ENCODE measurements around the gene TPH2.

TPH2 gene

GRCh38 chr12:71942703-71943102, 4.1 kb downstream of the TPH2 start:
- Histone ChIP-seq H3K9me3 (ENCODE audit: control insufficient read depth, low read length) (no peaks in the 10 kb centered on the region), H3K27ac (ENCODE audit: insufficient read depth, low read depth, low read length, poor library complexity, severe bottlenecking) (no peak overlapping the region), H3K4me3 (ENCODE audit: insufficient read depth, low read depth, low read length) (no peak overlapping the region), H3K27me3 (ENCODE audit: control insufficient read depth, insufficient read depth, low read length, poor library complexity, severe bottlenecking) (no peaks in the 10 kb centered on the region), H3K36me3 (ENCODE audit: control insufficient read depth, insufficient read depth, low read length) (no peaks in the 10 kb centered on the region), H3K4me1 (ENCODE audit: control insufficient read depth, insufficient read depth, low read length) (peaks cover 11% of the 10 kb centered on the region)
- 91 to 96% methylated on average over 3 to 4 of the region's 4 CpGs for WGBS, 2 experiments

- no peaks in the 10 kb centered on the region for H3K9me3 ChIP-seq (ENCODE audit: control insufficient read depth, low read length)
- no peaks in the 10 kb centered on the region for H3K27me3 ChIP-seq (ENCODE audit: control insufficient read depth, insufficient read depth, low read length, poor library complexity, severe bottlenecking)
- no peaks in the 10 kb centered on the region for H3K36me3 ChIP-seq (ENCODE audit: control insufficient read depth, insufficient read depth, low read length)
- no peak overlapping the region for H3K4me3 ChIP-seq (ENCODE audit: insufficient read depth, low read depth, low read length)
- no peak overlapping the region for H3K27ac ChIP-seq (ENCODE audit: insufficient read depth, low read depth, low read length, poor library complexity, severe bottlenecking)
- 68 to 74% methylated on average over 1 of the region's 1 CpG for WGBS, 2 experiments
- peaks cover 30% of the 10 kb centered on the region for H3K4me1 ChIP-seq (ENCODE audit: control insufficient read depth, insufficient read depth, low read length)
These were observed 6.5 kb downstream of the TPH2 start for GRCh38 chr12:71945121-71945520.

GRCh38 chr12:71945883-71946282, 7.2 kb downstream of the TPH2 start:
- no peaks in the 10 kb centered on the region for H3K27me3 ChIP-seq (ENCODE audit: control insufficient read depth, insufficient read depth, low read length, poor library complexity, severe bottlenecking)
- H3K9me3 ChIP-seq (ENCODE audit: control insufficient read depth, low read length) = no peaks in the 10 kb centered on the region
- H3K36me3 ChIP-seq (ENCODE audit: control insufficient read depth, insufficient read depth, low read length) = no peaks in the 10 kb centered on the region
- H3K4me1 ChIP-seq (ENCODE audit: control insufficient read depth, insufficient read depth, low read length) = peaks cover 38% of the 10 kb centered on the region
- H3K27ac ChIP-seq (ENCODE audit: insufficient read depth, low read depth, low read length, poor library complexity, severe bottlenecking) = no peak overlapping the region
- WGBS, 2 experiments = 92 to 96% methylated on average over 4 of the region's 4 CpGs
- no peak overlapping the region for H3K4me3 ChIP-seq (ENCODE audit: insufficient read depth, low read depth, low read length)

- WGBS, 2 experiments = 2 to 5% methylated on average over 9 of the region's 9 CpGs
- peaks cover 38% of the 10 kb centered on the region for H3K4me1 ChIP-seq (ENCODE audit: control insufficient read depth, insufficient read depth, low read length)
- no peak overlapping the region for H3K4me3 ChIP-seq (ENCODE audit: insufficient read depth, low read depth, low read length)
- no peaks in the 10 kb centered on the region for H3K9me3 ChIP-seq (ENCODE audit: control insufficient read depth, low read length)
- H3K27ac ChIP-seq (ENCODE audit: insufficient read depth, low read depth, low read length, poor library complexity, severe bottlenecking) = peak overlapping the region; percentile 94
- no peaks in the 10 kb centered on the region for H3K27me3 ChIP-seq (ENCODE audit: control insufficient read depth, insufficient read depth, low read length, poor library complexity, severe bottlenecking)
- no peaks in the 10 kb centered on the region for H3K36me3 ChIP-seq (ENCODE audit: control insufficient read depth, insufficient read depth, low read length)
These were observed 9.0 kb downstream of the TPH2 start for GRCh38 chr12:71947645-71948105.

- WGBS, 2 experiments = 12 to 16% methylated on average over 3 of the region's 3 CpGs
- no peaks in the 10 kb centered on the region for H3K9me3 ChIP-seq (ENCODE audit: control insufficient read depth, low read length)
- H3K27ac ChIP-seq (ENCODE audit: insufficient read depth, low read depth, low read length, poor library complexity, severe bottlenecking) = peak overlapping the region; percentile 94
- H3K4me1 ChIP-seq (ENCODE audit: control insufficient read depth, insufficient read depth, low read length) = peaks cover 43% of the 10 kb centered on the region
- H3K36me3 ChIP-seq (ENCODE audit: control insufficient read depth, insufficient read depth, low read length) = no peaks in the 10 kb centered on the region
- H3K4me3 ChIP-seq (ENCODE audit: insufficient read depth, low read depth, low read length) = no peak overlapping the region
- H3K27me3 ChIP-seq (ENCODE audit: control insufficient read depth, insufficient read depth, low read length, poor library complexity, severe bottlenecking) = no peaks in the 10 kb centered on the region
These were observed 9.7 kb downstream of the TPH2 start for GRCh38 chr12:71948390-71948789.

- 29 to 42% methylated on average over 3 of the region's 3 CpGs for WGBS, 2 experiments
- H3K36me3 ChIP-seq (ENCODE audit: control insufficient read depth, insufficient read depth, low read length) = no peaks in the 10 kb centered on the region
- H3K9me3 ChIP-seq (ENCODE audit: control insufficient read depth, low read length) = no peaks in the 10 kb centered on the region
- no peak overlapping the region for H3K4me3 ChIP-seq (ENCODE audit: insufficient read depth, low read depth, low read length)
- H3K27ac ChIP-seq (ENCODE audit: insufficient read depth, low read depth, low read length, poor library complexity, severe bottlenecking) = no peak overlapping the region
- H3K4me1 ChIP-seq (ENCODE audit: control insufficient read depth, insufficient read depth, low read length) = peaks cover 49% of the 10 kb centered on the region
- no peaks in the 10 kb centered on the region for H3K27me3 ChIP-seq (ENCODE audit: control insufficient read depth, insufficient read depth, low read length, poor library complexity, severe bottlenecking)
These were observed 11.0 kb downstream of the TPH2 start for GRCh38 chr12:71949646-71950045.

- Histone ChIP-seq H3K27me3 (ENCODE audit: control insufficient read depth, insufficient read depth, low read length, poor library complexity, severe bottlenecking) (no peaks in the 10 kb centered on the region), H3K4me1 (ENCODE audit: control insufficient read depth, insufficient read depth, low read length) (peaks cover 49% of the 10 kb centered on the region), H3K27ac (ENCODE audit: insufficient read depth, low read depth, low read length, poor library complexity, severe bottlenecking) (no peak overlapping the region), H3K4me3 (ENCODE audit: insufficient read depth, low read depth, low read length) (no peak overlapping the region), H3K36me3 (ENCODE audit: control insufficient read depth, insufficient read depth, low read length) (no peaks in the 10 kb centered on the region), H3K9me3 (ENCODE audit: control insufficient read depth, low read length) (no peaks in the 10 kb centered on the region)
- WGBS, 2 experiments = 94 to 95% methylated on average over 4 of the region's 4 CpGs
These were observed 11.8 kb downstream of the TPH2 start for GRCh38 chr12:71950404-71950803.

- H3K4me1 ChIP-seq (ENCODE audit: control insufficient read depth, insufficient read depth, low read length) = peaks cover 49% of the 10 kb centered on the region
- no peak overlapping the region for H3K4me3 ChIP-seq (ENCODE audit: insufficient read depth, low read depth, low read length)
- no peak overlapping the region for H3K27ac ChIP-seq (ENCODE audit: insufficient read depth, low read depth, low read length, poor library complexity, severe bottlenecking)
- H3K27me3 ChIP-seq (ENCODE audit: control insufficient read depth, insufficient read depth, low read length, poor library complexity, severe bottlenecking) = no peaks in the 10 kb centered on the region
- H3K36me3 ChIP-seq (ENCODE audit: control insufficient read depth, insufficient read depth, low read length) = no peaks in the 10 kb centered on the region
- WGBS, 2 experiments = 95 to 96% methylated on average over 4 of the region's 4 CpGs
- no peaks in the 10 kb centered on the region for H3K9me3 ChIP-seq (ENCODE audit: control insufficient read depth, low read length)
These were observed 12.2 kb downstream of the TPH2 start for GRCh38 chr12:71950819-71951218.

- H3K27me3 ChIP-seq (ENCODE audit: control insufficient read depth, insufficient read depth, low read length, poor library complexity, severe bottlenecking) = no peaks in the 10 kb centered on the region
- no peak overlapping the region for H3K4me3 ChIP-seq (ENCODE audit: insufficient read depth, low read depth, low read length)
- H3K36me3 ChIP-seq (ENCODE audit: control insufficient read depth, insufficient read depth, low read length) = no peaks in the 10 kb centered on the region
- no peaks in the 10 kb centered on the region for H3K9me3 ChIP-seq (ENCODE audit: control insufficient read depth, low read length)
- H3K27ac ChIP-seq (ENCODE audit: insufficient read depth, low read depth, low read length, poor library complexity, severe bottlenecking) = no peak overlapping the region
- peaks cover 28% of the 10 kb centered on the region for H3K4me1 ChIP-seq (ENCODE audit: control insufficient read depth, insufficient read depth, low read length)
- WGBS, 2 experiments = 58 to 81% methylated on average over 10 to 12 of the region's 13 CpGs
These were observed 15.6 kb downstream of the TPH2 start for GRCh38 chr12:71954083-71954778.

- Histone ChIP-seq H3K9me3 (ENCODE audit: control insufficient read depth, low read length) (no peaks in the 10 kb centered on the region), H3K4me3 (ENCODE audit: insufficient read depth, low read depth, low read length) (no peak overlapping the region), H3K4me1 (ENCODE audit: control insufficient read depth, insufficient read depth, low read length) (peaks cover 22% of the 10 kb centered on the region), H3K36me3 (ENCODE audit: control insufficient read depth, insufficient read depth, low read length) (no peaks in the 10 kb centered on the region), H3K27me3 (ENCODE audit: control insufficient read depth, insufficient read depth, low read length, poor library complexity, severe bottlenecking) (no peaks in the 10 kb centered on the region), H3K27ac (ENCODE audit: insufficient read depth, low read depth, low read length, poor library complexity, severe bottlenecking) (no peak overlapping the region)
- 100% methylated on average over 1 of the region's 1 CpG for WGBS, 2 experiments
These were observed 16.2 kb downstream of the TPH2 start for GRCh38 chr12:71954861-71955260.

Measured in ectodermal cell (in vitro differentiated cells).